Trophoblast cell (in vitro differentiated cells and primary cell): ENCODE measurements around the gene ATG2B.

ENCODE experiments used
- DNase-seq, 2 donors: peaks; one replicate each; pipeline ENCODE4 v3.0.0-alpha.2; 2016
- H2AFZ ChIP-seq: 2 replicates; pipeline ENCODE4 v1.6.1; 2013; ENCODE audit warnings: low read length, moderate library complexity, mild to moderate bottlenecking; ENCODE audit not compliant: insufficient read depth, poor library complexity
- H2AK5ac ChIP-seq: 2 replicates; pipeline ENCODE4 v1.6.1; 2013; ENCODE audit warnings: mild to moderate bottlenecking, low read length
- H2BK120ac ChIP-seq: 2 replicates; pipeline ENCODE4 v1.6.1; 2013; ENCODE audit warnings: low read length, mild to moderate bottlenecking, moderate library complexity; ENCODE audit not compliant: insufficient read depth, poor library complexity
- H2BK12ac ChIP-seq: 2 replicates; pipeline ENCODE4 v1.6.1; 2013; ENCODE audit warnings: mild to moderate bottlenecking, low read length, moderate library complexity
- H2BK5ac ChIP-seq: 2 replicates; pipeline ENCODE4 v1.6.1; 2013; ENCODE audit warnings: low read length, low read depth, moderate library complexity, mild to moderate bottlenecking; ENCODE audit not compliant: poor library complexity
- H3K14ac ChIP-seq: 2 replicates; pipeline ENCODE4 v1.6.1; 2013; ENCODE audit warnings: mild to moderate bottlenecking, low read length
- H3K18ac ChIP-seq: 2 replicates; pipeline ENCODE4 v1.6.1; 2013; ENCODE audit warnings: mild to moderate bottlenecking, low read length
- H3K23ac ChIP-seq: 2 replicates; pipeline ENCODE4 v1.6.1; 2013; ENCODE audit warnings: low read length
- H3K27ac ChIP-seq: 2 replicates; pipeline ENCODE4 v1.5.1; 2013; ENCODE audit warnings: low read depth, mild to moderate bottlenecking, inconsistent platforms, low read length, moderate library complexity
- H3K27me3 ChIP-seq: 2 replicates; pipeline ENCODE4 v1.6.1; 2013; ENCODE audit warnings: inconsistent platforms, mild to moderate bottlenecking, low read length, moderate library complexity; ENCODE audit not compliant: insufficient read depth
- H3K36me3 ChIP-seq, 2 experiments: 1 replicate in 1 of 2; 2 replicates in 1 of 2; pipeline ENCODE4 v1.6.1; 2013; ENCODE audit warnings: low read length in 2 of 2, mild to moderate bottlenecking in 2 of 2, moderate library complexity in 1 of 2; ENCODE audit not compliant: insufficient read depth in 2 of 2, control insufficient read depth in 1 of 2
- H3K4ac ChIP-seq: 2 replicates; pipeline ENCODE4 v1.6.1; 2013; ENCODE audit warnings: low read depth, mild to moderate bottlenecking, low read length, moderate library complexity
- H3K4me1 ChIP-seq, 2 experiments: 1 replicate in 1 of 2; 2 replicates in 1 of 2; pipeline ENCODE4 v1.6.1; 2013; ENCODE audit warnings: low read length in 2 of 2, mild to moderate bottlenecking in 2 of 2, moderate library complexity in 1 of 2; ENCODE audit not compliant: insufficient read depth in 2 of 2, control insufficient read depth in 1 of 2
- H3K4me2 ChIP-seq: 2 replicates; pipeline ENCODE4 v1.6.1; 2013; ENCODE audit warnings: inconsistent platforms, mild to moderate bottlenecking, low read length, moderate library complexity
- H3K4me3 ChIP-seq: 2 replicates; pipeline ENCODE4 v1.5.1; 2013; ENCODE audit warnings: mild to moderate bottlenecking, low read depth, low read length, inconsistent platforms
- H3K79me1 ChIP-seq: one replicate; pipeline ENCODE4 v1.6.1; 2013; ENCODE audit warnings: low read length
- H3K79me2 ChIP-seq: 2 replicates; pipeline ENCODE4 v1.6.1; 2013; ENCODE audit warnings: low read length, mild to moderate bottlenecking; ENCODE audit not compliant: control insufficient read depth, insufficient read depth, poor library complexity
- H3K9ac ChIP-seq: 2 replicates; pipeline ENCODE4 v1.6.1; 2013; ENCODE audit warnings: mild to moderate bottlenecking, low read length
- H3K9me3 ChIP-seq: 2 replicates; pipeline ENCODE4 v1.6.1; 2013; ENCODE audit warnings: low read depth, mild to moderate bottlenecking, control low read depth, inconsistent platforms, low read length; ENCODE audit not compliant: insufficient read depth
- H4K12ac ChIP-seq: 2 replicates; pipeline ENCODE4 v1.6.1; 2013; ENCODE audit warnings: low read depth, mild to moderate bottlenecking, low read length, moderate library complexity
- H4K8ac ChIP-seq: 2 replicates; pipeline ENCODE4 v1.6.1; 2013; ENCODE audit warnings: low read depth, mild to moderate bottlenecking, low read length, moderate library complexity
- H4K91ac ChIP-seq: one replicate; pipeline ENCODE4 v1.6.1; 2013; ENCODE audit warnings: low read depth, mild to moderate bottlenecking, low read length, moderate library complexity
- WGBS: extraction: QIAGEN DNeasy Blood & Tissue Kit; methylation state at CpG from one replicate; pipeline ENCODE4 v1.1.7; 2013; ENCODE audit warnings: missing lambda C conversion rate; ENCODE audit not compliant: insufficient read length, insufficient coverage; ENCODE audit errors: extremely low coverage; 5-methylcytosine and 5-hydroxymethylcytosine counted together

The ATG2B gene

DNA sequence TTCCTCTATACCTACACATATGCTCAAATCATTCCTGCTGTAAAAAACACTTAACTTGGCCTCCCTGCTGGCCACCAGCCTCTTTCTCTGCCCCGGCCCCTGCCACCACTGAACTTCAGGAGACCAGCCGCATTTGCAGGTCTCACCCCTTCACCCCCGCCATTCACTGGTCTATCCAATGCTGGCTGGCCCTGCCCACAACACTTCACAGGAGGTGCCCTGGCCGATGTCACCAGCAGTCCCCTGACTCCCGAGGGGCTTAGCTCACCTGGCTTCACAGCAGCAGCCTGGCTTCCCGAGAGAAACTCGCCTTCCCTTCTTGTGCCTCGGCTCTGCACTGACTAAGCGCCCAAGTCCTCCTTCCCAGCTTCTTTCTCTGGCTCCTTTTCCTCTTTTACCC lies 36.3 kb upstream of the ATG2B start:
- Histone ChIP-seq H3K27ac (no peak overlapping the region), H4K91ac (no peak overlapping the region), H2AK5ac (no peak overlapping the region), H3K79me1 (no peaks in the 10 kb centered on the region), H2BK12ac (no peak overlapping the region), H3K18ac (no peak overlapping the region), H3K36me3 (no peaks in the 10 kb centered on the region), H3K9me3 (no peaks in the 10 kb centered on the region), H3K23ac (no peak overlapping the region), H2BK5ac (no peak overlapping the region), H2BK120ac (no peak overlapping the region), H4K8ac (no peak overlapping the region), H3K27me3 (no peaks in the 10 kb centered on the region), H3K4me3 (no peak overlapping the region), H2AFZ (no peak overlapping the region), H3K4me2 (no peak overlapping the region), H3K79me2 (no peaks in the 10 kb centered on the region), H3K4me1 (no peaks in the 10 kb centered on the region), H3K14ac (no peak overlapping the region), H3K9ac (no peak overlapping the region), H4K12ac (no peak overlapping the region), H3K4ac (no peak overlapping the region)
- no CpG with 5 or more reads among the region's 9 CpGs for WGBS
- DNase-seq: no peak

- no peaks in the 10 kb centered on the region for H3K79me1 ChIP-seq
These were observed 35.8 kb upstream of the ATG2B start for GRCh38 chr14:96398921-96399320.

DNA sequence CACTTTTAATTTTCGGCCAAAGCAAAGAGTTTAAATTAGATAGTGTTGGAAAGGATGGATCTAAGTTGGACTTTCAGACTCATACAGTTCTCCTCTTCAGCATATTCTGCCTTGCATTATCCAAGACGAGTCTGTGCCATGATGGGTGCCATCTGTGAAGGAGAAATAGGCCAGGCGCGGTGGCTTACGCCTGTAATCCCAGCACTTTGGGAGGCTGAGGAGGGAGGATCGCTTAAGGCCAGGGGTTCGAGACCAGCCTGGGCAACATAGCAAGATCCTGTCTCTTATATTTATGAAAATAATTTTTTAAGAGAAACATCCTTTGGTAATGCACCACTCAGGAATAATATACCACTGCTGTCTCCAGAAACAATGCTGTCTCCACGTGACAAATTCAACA lies 35.3 kb upstream of the ATG2B start:
- Histone ChIP-seq H4K12ac (no peak overlapping the region), H2BK12ac (no peak overlapping the region), H3K27me3 (no peaks in the 10 kb centered on the region), H3K9ac (no peak overlapping the region), H3K79me2 (no peaks in the 10 kb centered on the region), H3K36me3 (no peaks in the 10 kb centered on the region), H3K9me3 (no peaks in the 10 kb centered on the region), H4K8ac (no peak overlapping the region), H3K4me1 (no peaks in the 10 kb centered on the region), H2BK120ac (no peak overlapping the region), H3K27ac (no peak overlapping the region), H3K4me3 (no peak overlapping the region), H2BK5ac (no peak overlapping the region), H4K91ac (no peak overlapping the region), H3K4me2 (no peak overlapping the region), H3K23ac (no peak overlapping the region), H3K18ac (no peak overlapping the region), H3K79me1 (no peaks in the 10 kb centered on the region), H2AK5ac (no peak overlapping the region), H3K4ac (no peak overlapping the region), H3K14ac (no peak overlapping the region), H2AFZ (no peak overlapping the region)
- no peak for DNase-seq
- WGBS: no CpG with 5 or more reads among the region's 8 CpGs

More at GRCh38 chr14:96398921-96399320, 35.8 kb upstream of the ATG2B start:
- Histone ChIP-seq H2AFZ (no peak overlapping the region), H3K9me3 (no peaks in the 10 kb centered on the region), H3K23ac (no peak overlapping the region), H2BK12ac (no peak overlapping the region), H3K9ac (no peak overlapping the region), H4K8ac (no peak overlapping the region), H4K91ac (no peak overlapping the region), H3K27me3 (no peaks in the 10 kb centered on the region), H3K4ac (no peak overlapping the region), H2BK120ac (no peak overlapping the region), H4K12ac (no peak overlapping the region), H3K14ac (no peak overlapping the region), H2AK5ac (no peak overlapping the region), H3K36me3 (no peaks in the 10 kb centered on the region), H3K4me1 (no peaks in the 10 kb centered on the region), H3K4me2 (no peak overlapping the region), H2BK5ac (no peak overlapping the region), H3K4me3 (no peak overlapping the region), H3K18ac (no peak overlapping the region), H3K79me2 (no peaks in the 10 kb centered on the region), H3K27ac (no peak overlapping the region)
- no peak for DNase-seq
- no CpG with 5 or more reads among the region's 5 CpGs for WGBS

- Histone ChIP-seq H3K4ac (no peak overlapping the region), H3K18ac (no peak overlapping the region), H3K4me1 (peaks cover 0 to 4% of the 10 kb centered on the region in 2 experiments), H4K8ac (no peak overlapping the region), H2AK5ac (no peak overlapping the region), H3K9ac (no peak overlapping the region), H4K12ac (no peak overlapping the region), H3K14ac (no peak overlapping the region), H3K9me3 (no peaks in the 10 kb centered on the region), H3K23ac (no peak overlapping the region), H3K27me3 (peaks cover 3% of the 10 kb centered on the region), H4K91ac (no peak overlapping the region), H3K79me2 (no peaks in the 10 kb centered on the region), H3K4me2 (no peak overlapping the region), H3K4me3 (no peak overlapping the region), H3K79me1 (peaks cover 2% of the 10 kb centered on the region), H3K27ac (no peak overlapping the region), H2BK12ac (no peak overlapping the region), H2BK120ac (no peak overlapping the region), H3K36me3 (no peaks in the 10 kb centered on the region), H2AFZ (no peak overlapping the region), H2BK5ac (no peak overlapping the region)
- no CpG with 5 or more reads among the region's 7 CpGs for WGBS
- DNase-seq: no peak
These were observed 31.1 kb upstream of the ATG2B start for GRCh38 chr14:96394047-96394815.
